GM18520 (cell line): Measurements from ENCODE around the gene ZC3H4.
"Not testable (repeated sequence)": the region's sequence is repeated elsewhere in the genome, so short reads cannot be mapped to it uniquely, and the experiment has no call there.

Experiments
- ATAC-seq: cut with Tn5 transposase; IDR thresholded peaks from one replicate; pipeline ENCODE4 v1.9.1; 2021; ENCODE audit not compliant: unreplicated experiment

The ZC3H4 gene

GRCh38 chr19:47109177-47109540 lies 4.4 kb downstream of the ZC3H4 start:
- no peak for ATAC-seq

DNA sequence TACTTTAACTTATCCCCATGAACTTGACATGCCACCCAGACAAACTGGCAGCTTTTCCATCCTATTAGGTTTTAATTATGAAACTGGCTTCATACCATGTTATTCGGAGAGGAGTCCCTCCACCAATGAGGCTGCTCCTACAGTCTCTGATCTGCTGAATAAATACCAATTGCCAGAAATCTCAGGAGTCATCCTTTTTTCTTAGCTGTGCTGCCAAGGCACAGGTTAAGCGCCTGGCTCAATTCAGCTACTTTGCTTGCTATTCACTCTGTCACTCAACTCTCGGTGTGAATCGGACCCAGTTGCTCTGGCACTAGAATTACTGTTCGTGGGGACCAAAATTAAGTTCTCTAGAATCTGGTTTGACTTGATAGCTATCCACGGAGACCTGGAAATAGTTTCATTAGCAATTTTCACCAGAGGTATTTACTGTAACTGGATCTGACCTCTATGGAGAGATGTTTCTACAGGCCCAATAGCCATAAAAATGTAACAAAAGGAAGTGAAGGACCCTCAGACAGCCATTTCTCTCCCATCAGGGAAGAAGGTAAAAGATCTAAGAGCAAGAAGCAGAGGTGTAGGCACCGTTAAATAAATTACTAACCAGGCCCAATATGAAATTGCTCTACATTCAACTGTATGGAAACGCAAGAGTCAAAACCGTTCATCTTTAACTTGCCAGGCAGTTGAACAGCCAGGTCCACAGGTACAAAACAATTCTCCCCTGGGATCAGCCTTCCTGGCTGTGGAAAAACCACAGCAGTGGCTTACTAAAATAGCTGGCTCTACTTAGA lies 5.4 kb downstream of the ZC3H4 start:
- ATAC-seq = no peak

DNA sequence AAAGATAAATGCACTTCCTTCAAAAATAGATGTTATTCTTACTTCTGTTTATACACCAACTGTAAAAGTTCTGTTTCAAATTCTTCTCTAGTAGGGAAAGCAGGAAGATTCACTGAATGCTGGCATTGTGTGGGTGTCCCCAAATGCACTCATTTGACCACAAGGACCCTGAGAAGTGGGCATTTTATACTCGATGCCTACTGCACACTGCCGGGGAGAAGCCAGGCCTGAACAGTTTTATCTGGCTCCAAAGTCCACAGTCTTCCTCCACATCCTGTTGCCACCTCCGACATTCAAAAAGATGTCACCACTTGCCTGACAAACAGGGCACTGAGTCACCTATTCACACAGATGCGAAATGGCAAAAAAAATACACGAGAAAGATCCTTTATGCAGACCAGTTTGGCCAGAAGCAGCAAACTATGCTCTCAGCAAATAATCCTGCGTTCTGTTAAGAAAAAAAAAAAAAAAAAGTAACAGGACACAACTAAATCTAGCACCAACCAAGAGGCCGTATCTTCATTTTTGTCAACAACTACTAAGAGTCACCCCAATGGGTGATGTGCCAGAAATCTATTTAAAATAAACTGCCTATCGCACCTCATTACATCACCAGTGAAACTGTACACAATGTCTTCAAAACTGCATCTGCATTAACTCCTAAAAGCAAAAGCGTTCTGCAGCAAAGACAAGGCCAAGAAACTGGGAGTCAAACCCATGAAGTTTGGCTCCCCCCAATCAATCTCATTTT lies 6.2 kb downstream of the ZC3H4 start:
- ATAC-seq = no peak

DNA sequence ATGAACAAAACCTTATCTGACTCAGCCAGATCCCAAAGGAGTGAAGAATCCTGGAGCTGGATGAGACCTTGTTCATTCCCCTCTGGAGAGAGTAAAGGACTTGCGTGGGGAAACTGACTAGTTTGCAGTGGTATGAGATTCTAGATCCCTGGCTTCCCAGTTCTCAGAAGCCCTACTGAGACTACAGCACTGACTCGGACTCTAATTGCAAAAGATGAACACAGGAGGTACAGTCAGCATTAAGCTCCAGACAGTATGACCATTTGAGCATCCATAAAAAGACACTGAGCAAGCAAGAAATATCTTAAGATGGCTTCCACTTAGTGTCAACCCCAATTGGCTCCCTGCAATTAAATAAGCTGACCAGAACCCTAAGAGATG lies 6.8 kb downstream of the ZC3H4 start:
- no peak for ATAC-seq

GRCh38 chr19:47105874-47106273 lies 7.7 kb downstream of the ZC3H4 start:
- ATAC-seq = no peak

DNA sequence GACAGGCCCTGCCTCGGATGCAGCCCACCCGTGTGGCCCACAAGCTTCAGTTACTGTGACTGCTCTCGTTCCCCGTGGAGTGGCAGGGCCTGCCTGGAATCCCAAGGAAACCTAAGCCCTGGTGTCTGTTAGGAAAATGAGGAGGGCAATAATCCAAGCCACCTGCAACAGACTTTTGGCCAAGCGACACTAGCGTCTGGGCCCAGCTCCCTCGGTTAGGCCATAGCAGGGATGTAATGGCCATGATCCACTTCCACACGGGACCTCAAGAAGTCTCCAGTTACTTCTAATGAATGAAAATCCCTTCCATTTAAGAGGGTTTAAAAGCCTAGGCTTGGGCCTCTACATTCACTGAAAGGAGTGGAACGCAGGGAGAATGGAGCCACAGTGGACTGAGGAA lies 8.9 kb downstream of the ZC3H4 start:
- no peak for ATAC-seq

DNA sequence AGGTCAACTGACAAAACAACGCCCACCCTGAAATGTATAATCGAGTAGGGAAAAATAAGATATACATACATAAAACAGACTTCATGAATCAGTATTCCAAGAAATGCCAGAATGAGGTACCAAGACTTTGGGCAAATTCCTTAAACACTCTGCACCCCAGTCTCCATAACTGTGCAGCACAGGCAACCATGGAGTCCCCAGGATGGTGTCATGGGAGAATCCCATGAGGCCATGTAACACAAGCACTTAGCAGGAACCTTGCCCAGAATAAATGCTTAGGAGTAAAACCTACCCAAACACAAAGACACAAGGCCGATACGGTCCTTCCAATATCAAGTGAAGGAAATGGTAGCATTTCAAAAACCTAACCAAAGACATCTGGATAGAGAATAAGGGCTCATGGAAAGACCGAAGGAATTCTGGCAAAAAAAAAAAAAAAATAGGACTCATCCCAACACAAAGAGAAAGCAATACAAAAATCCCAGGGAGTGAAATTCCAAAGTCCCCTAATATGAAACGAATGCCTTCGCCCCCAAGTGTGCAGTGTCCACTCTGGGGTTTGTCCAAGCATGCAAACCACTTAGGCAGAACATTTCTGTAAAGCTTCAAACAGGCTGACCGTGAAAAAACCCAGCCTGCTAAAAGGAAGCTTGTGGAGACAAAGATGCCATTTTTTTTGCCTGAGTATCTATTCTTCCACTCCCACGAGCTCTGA lies 11.1 kb downstream of the ZC3H4 start:
- no peak for ATAC-seq

DNA sequence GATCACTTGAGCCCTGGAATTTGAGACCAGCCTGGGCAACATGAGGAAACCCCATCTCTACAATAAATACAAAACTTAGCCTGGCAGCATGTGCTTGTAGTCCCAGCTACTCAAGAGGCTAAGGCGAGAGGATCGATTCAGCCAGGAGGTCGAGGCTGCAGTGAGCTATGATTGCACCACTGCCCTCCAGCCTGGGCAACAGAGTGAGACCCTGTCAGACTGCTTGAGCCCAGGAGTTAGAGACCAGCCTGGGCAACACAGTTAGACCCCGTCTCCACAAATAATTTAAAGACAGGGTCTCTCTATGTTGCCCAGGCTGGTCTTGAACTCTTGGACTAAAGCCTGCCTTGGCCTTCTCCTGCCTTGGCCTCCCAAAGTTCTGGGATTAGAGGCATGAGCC lies 12.5 kb downstream of the ZC3H4 start:
- not testable (repeated sequence) for ATAC-seq

- ATAC-seq = no peak
Observed at GRCh38 chr19:47100290-47100689, 13.3 kb downstream of the ZC3H4 start.

GRCh38 chr19:47099576-47100050 lies 14.0 kb downstream of the ZC3H4 start:
- no peak for ATAC-seq

- ATAC-seq = no peak
Observed at GRCh38 chr19:47098608-47099007, 15.0 kb downstream of the ZC3H4 start.

- ATAC-seq = no peak
Observed at GRCh38 chr19:47097396-47098201, 16.0 kb downstream of the ZC3H4 start.

GRCh38 chr19:47096721-47097120 lies 16.9 kb downstream of the ZC3H4 start:
- ATAC-seq = no peak

DNA sequence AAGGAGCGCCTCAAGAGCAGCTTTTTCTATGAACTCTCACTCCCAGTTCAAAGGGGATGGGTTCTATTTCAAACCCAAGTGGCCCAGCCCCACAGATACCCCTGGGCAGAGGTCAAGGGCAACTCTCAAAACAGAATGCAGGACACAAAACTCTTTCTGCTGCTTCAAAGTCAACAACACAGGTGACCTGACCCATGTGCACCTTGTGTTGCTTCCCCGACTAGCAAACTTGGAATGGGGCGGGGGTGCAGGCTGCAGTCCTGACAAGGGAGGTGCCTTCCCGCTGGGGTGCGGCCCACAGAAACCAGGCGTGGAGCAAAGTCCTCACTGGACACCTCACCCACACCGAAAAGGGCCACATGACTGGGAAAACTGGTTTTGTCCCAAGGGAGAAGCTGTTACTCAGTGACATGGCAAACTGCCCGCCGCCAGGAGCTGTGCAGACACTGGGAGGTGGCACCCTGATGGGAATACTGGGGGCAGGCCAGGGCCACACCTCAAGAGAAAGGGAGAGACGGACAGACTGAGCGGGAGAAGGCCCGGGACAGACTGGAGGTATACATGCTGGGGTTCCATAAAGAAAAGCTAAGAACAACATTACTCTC lies 17.4 kb downstream of the ZC3H4 start:
- ATAC-seq = no peak

DNA sequence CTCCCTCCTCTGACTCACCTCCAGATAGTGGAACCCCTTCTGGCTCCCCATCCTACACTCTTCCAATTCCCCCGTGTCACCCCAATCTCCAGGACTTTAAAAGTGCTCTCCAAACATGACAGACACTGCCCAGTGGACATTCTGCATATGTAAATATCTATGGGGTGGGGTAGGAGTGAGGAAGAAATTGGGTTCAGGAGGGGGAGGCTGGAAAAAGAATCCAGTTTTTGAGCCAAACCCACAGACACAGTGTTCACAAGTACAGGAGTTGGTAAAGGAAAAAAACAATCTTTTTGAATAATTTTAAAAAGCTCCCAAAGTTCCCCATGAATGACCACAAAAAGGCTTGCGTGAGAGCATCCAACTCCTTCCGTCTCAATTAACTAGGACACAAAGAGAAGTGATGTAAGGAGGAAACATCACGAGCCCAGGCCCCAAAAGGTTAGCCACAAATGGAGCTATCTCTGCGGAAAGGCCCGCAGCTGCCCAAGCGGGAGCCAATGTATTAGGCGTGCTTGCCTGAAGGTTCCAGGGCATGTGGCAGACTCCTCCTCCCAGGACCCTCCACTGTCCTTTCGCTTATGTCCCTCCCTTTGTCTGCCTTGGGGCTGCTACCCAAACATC lies 18.0 kb downstream of the ZC3H4 start:
- no peak for ATAC-seq

- no peak for ATAC-seq
Observed at GRCh38 chr19:47094557-47095475, 18.8 kb downstream of the ZC3H4 start.

DNA sequence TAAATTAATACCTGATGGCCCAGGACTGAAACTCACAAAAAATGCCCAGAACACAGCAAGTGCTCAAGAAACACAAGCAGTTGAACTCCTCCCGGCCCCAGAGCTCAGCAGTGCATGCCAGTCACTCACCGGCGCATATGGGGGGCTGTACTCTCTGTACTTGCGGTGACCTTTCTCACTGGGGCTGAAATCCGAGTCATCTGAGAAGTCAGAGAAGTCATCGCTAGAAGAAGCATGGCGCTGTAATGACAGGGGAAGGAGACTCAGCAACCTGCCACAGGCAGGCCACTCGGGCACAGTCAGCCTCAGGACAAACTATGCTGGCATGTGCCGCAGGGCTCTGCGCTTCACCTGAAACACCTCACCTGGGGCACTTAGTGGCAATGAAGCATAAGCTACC lies 19.7 kb downstream of the ZC3H4 start:
- ATAC-seq = peak; percentile 40

DNA sequence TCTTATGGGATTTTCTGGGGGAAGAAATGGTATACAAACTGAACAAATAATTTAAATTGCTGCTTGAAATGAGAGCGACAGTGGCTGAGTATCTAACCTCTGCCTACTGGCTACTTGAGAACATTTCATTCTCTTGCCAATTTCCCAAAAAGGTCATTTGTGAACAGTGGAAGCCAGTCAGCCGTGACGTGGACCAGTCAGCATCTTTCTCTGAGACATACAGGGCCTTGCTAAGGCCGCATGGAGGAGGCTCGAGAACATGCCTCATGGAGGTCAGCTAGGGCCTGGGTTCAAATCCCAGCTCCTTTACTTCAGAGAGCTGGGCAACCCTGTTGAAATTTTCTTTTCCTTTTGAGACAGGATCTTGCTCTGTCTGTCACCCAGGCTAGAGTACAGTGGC lies 20.3 kb downstream of the ZC3H4 start:
- no peak for ATAC-seq

- ATAC-seq = no peak
Observed at GRCh38 chr19:47089767-47090350, 23.7 kb downstream of the ZC3H4 start.
